Panc1 (cell line): ENCODE data around the gene HOXB3.

Experiments used
- CTCF ChIP-seq: fragments of 450-650 bp; IDR thresholded peaks from 2 replicates; pipeline ENCODE4 v1.5.1; 2017; ENCODE audit warnings: mild to moderate bottlenecking
- POLR2AphosphoS5 ChIP-seq: IDR thresholded peaks from 2 replicates; pipeline ENCODE4 v1.6.1; 2012; ENCODE audit warnings: mild to moderate bottlenecking, low read depth, low read length, moderate library complexity

GRCh38 chr17:48625495-48626244, 35.6 kb upstream of the HOXB3 start:
- TF ChIP-seq CTCF (no peak), POLR2AphosphoS5 (no peak)
